T-helper 2 cell (primary cell): ENCODE measurements around the gene ANKRD11.
"Not testable (repeated sequence)": the region's sequence is repeated elsewhere in the genome, so short reads cannot be mapped to it uniquely, and the experiment has no call there.

Experiments
- DNase-seq, 5 experiments: peaks; one replicate each; pipeline versions ENCODE4 v3.0.0 to v3.0.0-alpha.2; 2012 to 2022

ANKRD11 gene

GRCh38 chr16:89450537-89450936 lies 39.8 kb downstream of the ANKRD11 start:
- DNase-seq: no peak

DNA sequence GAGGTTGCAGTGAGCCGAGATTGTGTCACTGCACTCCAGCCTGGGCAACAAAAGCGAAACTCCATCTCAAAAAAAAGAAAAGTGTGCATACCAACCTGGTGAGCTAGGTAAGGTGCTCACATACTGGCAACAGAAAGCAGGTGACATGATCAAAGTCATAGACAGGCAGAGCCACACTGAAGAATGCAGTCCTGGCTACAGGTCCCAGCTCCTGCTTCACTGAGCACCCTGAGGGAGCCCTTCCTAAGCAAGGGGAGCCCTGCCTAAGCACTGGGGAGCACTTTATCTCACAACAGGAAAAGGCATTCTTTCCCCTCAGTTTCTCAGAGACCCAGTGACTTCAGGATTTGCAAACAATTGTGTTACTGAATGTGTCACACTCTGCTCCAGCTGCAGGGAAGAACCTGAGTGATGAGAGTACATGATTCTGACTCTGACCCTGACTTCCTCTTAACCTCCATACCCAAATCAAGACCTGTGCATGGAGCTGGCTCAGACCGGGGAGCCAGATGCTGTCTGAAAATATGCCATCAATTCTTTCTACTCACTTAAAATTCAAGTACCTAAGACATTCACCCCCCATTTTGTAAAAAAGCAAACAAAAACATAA lies 40.5 kb downstream of the ANKRD11 start:
- DNase-seq: no peak

GRCh38 chr16:89448656-89449055 lies 41.7 kb downstream of the ANKRD11 start:
- DNase-seq: no peak

DNA sequence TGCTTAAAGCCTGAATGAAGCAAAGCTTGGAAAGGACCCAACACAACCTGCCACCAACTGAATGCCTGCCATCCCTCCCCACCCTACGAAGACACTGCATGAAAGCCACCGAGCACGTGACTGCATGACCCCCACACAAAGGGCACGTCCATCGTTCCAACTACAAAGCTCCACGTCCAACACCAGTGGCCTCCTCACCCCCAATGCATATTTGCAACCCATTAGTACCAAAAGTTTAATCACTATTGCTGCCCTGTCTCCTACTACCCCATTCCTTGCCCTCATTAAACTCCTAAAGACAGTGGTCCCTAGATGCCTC lies 43.4 kb downstream of the ANKRD11 start:
- DNase-seq: no peak

- DNase-seq: peak in 1 of 5 experiments; percentile 43
Observed at GRCh38 chr16:89446136-89446974, 44.0 kb downstream of the ANKRD11 start.

GRCh38 chr16:89445166-89445565 lies 45.2 kb downstream of the ANKRD11 start:
- DNase-seq: no peak

- DNase-seq: no peak
Observed at GRCh38 chr16:89444728-89445127, 45.6 kb downstream of the ANKRD11 start.

GRCh38 chr16:89444151-89444723 lies 46.1 kb downstream of the ANKRD11 start:
- DNase-seq: no peak

- DNase-seq: no peak
Observed at GRCh38 chr16:89443727-89444084, 46.7 kb downstream of the ANKRD11 start.

DNA sequence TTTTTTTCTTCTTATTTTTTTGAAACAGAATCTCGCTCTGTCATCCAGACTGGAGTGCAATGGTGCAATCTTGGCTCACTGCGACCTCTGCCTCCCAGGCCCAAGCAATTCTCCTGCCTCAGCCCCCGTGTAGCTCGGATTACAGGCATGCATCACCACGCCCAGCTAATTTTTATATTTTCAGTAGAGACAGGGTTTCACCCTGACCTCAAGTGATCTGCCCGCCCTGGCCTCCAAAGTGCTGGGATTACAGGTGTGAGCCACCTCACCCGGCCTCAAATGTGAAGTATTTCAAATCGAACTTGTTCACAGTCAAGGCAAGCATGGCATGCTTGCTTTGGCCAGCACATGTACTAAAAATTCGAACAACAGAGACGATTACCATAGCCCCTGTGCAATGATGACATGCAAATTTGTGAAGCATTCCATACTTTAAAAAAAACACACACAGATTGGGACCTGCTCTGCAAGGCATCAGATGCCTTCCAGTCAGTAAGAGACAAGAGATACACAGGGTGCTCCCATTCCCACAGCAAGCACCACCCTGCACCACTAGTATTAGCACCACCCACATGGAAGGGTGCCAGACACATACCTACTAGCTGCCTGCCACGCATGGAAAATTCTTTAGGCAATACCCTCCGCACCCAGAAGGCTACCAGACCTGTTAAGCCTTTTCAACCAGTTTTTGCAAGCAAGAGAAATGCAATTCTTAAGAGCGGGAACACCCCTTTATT lies 47.2 kb downstream of the ANKRD11 start:
- no peak for DNase-seq

DNA sequence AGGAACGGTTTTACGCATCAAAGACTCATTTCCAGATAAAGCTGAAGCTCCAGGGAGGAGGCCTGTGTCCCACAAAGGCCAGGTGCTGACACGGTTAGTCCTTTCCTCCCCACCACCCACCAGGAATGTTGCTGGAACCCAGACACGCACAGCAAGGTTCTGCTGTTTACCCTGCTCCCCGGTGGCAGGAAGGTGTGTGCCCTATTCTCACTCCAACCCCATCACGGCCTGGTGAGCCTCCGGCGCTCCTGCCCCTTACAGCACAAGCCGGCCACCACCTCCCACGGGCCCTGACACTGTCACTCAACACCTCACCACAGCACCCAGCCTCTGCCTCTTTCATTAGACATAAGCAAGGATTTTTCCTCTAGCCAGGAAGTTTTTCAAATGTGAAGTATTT lies 47.8 kb downstream of the ANKRD11 start:
- DNase-seq: no peak

- DNase-seq: no peak
Observed at GRCh38 chr16:89439659-89440058, 50.7 kb downstream of the ANKRD11 start.

DNA sequence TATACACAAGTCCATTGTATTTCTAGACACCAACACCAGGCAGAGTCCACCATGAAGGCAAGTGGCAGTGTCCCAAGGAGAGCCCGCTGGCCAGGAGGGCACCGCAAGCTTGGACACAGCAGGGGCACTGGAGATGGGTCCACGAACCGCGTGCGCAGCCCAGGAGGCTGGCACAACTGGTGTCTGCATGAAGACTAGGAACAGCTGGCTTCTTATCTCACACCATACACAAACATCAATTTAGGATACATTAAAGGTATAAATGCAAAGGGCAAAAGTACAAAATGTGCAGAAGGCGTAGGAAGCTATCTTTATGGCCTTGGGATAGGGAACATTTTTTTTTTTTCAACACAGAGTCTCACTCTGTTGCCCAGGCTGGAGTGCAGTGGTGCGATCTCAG lies 52.4 kb downstream of the ANKRD11 start:
- DNase-seq: no peak

DNA sequence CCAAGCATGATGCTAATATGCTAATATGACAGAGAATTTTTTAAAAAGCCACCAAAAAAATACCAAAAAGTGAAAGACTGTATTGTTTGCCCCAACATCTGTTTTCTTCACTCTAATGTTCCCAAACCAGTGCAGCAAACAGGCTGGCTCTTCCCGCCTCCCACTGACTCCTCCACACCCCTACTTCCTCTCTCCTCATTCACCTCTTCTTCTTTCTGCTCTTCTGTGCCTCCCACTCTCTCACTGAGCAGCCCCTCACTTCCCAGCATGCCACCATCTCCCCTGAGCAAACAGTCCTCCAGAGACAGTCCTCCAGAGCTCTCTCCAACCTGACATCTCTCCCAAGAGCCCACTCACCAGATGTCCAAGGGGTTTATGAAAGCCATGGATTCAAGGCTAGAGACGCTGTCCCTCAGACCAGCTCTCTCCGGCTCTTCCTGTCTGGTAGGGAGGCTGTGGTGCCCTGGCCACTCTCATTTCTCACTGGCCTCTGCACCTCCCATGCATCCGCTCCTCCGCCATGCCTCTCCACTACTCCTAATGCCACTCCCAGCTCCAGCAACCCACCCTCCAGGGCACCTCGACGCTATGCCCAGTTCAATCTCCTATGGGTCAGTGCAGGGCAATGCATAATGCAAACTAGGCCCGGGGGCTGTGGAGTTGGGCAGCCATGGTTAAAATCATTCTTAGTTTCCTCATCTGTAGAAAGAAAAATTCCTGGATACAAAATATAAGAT lies 52.9 kb downstream of the ANKRD11 start:
- DNase-seq: no peak

- DNase-seq: no peak
Observed at GRCh38 chr16:89436366-89436765, 54.0 kb downstream of the ANKRD11 start.

DNA sequence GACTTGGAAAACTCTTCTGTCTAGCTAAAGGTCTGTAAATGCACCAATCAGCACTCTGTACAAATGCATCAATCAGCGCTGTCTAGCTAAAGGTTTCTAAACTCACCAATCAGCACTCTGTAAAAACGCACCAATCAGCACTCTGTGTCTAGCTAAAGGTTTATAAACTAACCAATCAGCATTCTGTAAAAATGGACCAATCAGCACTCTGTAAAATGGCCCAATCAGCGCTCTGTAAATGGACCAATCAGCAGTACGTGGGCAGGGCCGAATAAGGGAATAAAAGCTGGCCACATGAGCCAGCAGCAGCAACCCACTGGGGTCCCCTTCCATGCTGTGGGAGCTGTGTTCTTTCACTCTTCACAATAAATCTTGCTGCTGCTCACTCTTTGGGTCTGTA lies 55.3 kb downstream of the ANKRD11 start:
- not testable (repeated sequence) for DNase-seq

- no peak for DNase-seq
Observed at GRCh38 chr16:89434490-89434889, 55.9 kb downstream of the ANKRD11 start.

- not testable (repeated sequence) for DNase-seq
Observed at GRCh38 chr16:89433363-89433984, 56.9 kb downstream of the ANKRD11 start.

DNA sequence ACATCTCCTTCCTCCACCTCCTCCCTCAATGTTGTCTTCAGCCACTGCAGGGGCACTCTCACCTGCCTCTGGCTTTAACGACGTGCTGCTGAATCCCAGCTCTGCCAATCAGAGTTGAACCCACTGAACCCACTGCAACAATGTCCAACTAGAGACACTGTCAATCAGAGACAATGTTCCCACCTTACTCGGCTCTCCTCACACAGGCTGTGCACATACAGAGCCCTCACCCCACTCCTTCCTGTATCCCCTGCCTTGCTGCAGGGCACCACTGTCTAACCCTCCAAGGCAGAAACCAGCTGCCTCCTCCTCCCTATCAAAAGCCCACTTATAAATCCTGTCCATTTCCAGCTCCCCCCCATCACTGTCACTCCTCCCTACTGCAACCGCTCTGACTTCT lies 58.7 kb downstream of the ANKRD11 start:
- DNase-seq: no peak

GRCh38 chr16:89431158-89431584 lies 59.2 kb downstream of the ANKRD11 start:
- DNase-seq: no peak

DNA sequence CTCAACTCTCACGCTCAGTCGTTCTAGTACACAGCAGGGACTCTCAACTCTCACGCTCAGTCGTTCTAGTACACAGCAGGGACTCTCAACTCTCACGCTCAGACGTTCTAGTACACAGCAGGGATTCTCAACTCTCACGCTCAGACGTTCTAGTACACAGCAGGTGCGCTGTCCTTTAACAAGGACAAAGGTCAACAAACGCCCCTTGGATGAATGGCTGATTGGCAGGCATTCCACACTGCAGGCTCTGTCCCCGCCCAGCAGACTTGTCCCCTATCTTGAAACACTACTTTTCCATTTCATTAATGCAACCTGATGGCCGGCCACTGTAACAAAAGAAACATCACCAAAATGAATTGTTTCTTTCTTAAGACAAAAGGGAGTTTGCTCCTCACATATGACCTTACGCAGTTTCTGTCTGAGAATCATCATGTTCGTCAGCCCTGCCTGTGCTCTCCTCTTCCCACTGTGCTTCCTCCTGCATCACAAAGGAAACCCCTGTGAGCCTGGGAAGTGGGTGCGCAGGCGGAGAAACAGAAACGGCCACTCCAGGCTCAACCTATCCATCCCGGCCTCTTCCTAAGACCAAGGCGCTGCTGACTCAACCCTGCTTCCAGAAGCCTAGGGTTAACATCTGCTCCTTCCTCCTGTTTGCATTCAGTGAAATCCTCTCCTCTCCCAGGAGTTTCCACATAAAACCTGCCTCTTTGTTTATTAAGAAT lies 59.8 kb downstream of the ANKRD11 start:
- DNase-seq: no peak

DNA sequence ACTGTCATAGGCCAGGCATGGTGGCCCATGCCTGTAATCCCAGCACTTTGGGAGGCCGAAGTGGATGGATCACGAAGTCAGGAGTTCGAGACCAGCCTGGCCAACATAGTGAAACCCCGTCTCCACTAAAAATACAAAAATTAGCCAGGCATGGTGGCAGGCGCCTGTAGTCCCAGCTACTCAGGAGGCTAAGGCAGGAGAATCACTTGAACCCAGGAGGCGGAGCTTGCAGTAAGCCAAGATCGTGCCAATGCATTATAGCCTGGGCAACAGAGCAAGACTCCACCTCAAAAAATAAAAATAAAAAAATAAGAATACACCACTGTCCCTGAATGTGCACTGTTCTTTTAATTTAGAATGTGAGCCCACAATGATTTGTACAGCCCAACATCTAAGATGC lies 61.8 kb downstream of the ANKRD11 start:
- not testable (repeated sequence) for DNase-seq
